Measurements from ENCODE around the gene TFF2.

Gene TFF2

GRCh38 chr21:42301371-42302075, 49.3 kb downstream of the TFF2 start:
- H3K27ac ChIP-seq (ENCODE audit: low read depth, low read length, poor library complexity, severe bottlenecking): no peak overlapping the region
- H3F3A ChIP-seq (ENCODE audit: insufficient read depth, low read length): no peaks in the 10 kb centered on the region
- H3K36me3 ChIP-seq (ENCODE audit: insufficient read depth, low read length): no peaks in the 10 kb centered on the region
- no peak overlapping the region for H3K4me3 ChIP-seq (ENCODE audit: low read depth, low read length, poor library complexity, severe bottlenecking)
- H3K27me3 ChIP-seq (ENCODE audit: insufficient read depth, low read length): peaks cover 7% of the 10 kb centered on the region; the same call in 1 of the 2 replicates
- no peak overlapping the region for H3K4me2 ChIP-seq (ENCODE audit: low read length)
- H3K79me2 ChIP-seq (ENCODE audit: insufficient read depth, low read length): no peaks in the 10 kb centered on the region
- H4K20me1 ChIP-seq (ENCODE audit: insufficient read depth, low read length): no peaks in the 10 kb centered on the region
- H2AFZ ChIP-seq (ENCODE audit: low read length): no peak overlapping the region
- H3K9me2 ChIP-seq (ENCODE audit: low read depth, low read length): no peaks in the 10 kb centered on the region
- H3K9ac ChIP-seq (ENCODE audit: low read length): no peak overlapping the region
- H3K9me3 ChIP-seq (ENCODE audit: low read length): no peaks in the 10 kb centered on the region
- no peak for TF ChIP-seq EZH2 (IDR thresholded peaks at IDR 0.05; ENCODE audit: borderline replicate concordance, low read length)
- TF ChIP-seq, protein P1, sequence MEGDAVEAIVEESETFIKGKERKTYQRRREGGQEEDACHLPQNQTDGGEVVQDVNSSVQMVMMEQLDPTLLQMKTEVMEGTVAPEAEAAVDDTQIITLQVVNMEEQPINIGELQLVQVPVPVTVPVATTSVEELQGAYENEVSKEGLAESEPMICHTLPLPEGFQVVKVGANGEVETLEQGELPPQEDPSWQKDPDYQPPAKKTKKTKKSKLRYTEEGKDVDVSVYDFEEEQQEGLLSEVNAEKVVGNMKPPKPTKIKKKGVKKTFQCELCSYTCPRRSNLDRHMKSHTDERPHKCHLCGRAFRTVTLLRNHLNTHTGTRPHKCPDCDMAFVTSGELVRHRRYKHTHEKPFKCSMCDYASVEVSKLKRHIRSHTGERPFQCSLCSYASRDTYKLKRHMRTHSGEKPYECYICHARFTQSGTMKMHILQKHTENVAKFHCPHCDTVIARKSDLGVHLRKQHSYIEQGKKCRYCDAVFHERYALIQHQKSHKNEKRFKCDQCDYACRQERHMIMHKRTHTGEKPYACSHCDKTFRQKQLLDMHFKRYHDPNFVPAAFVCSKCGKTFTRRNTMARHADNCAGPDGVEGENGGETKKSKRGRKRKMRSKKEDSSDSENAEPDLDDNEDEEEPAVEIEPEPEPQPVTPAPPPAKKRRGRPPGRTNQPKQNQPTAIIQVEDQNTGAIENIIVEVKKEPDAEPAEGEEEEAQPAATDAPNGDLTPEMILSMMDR (IDR thresholded peaks at IDR 0.05; ENCODE audit: low read length): no peak
- no peaks in the 10 kb centered on the region for H3K4me1 ChIP-seq (ENCODE audit: insufficient read depth, low read length, severe bottlenecking)

- H3K9me2 ChIP-seq (ENCODE audit: low read depth, low read length): no peaks in the 10 kb centered on the region
- H3K36me3 ChIP-seq (ENCODE audit: insufficient read depth, low read length): no peaks in the 10 kb centered on the region
- H2AFZ ChIP-seq (ENCODE audit: low read length): no peak overlapping the region
- no peak overlapping the region for H3K4me2 ChIP-seq (ENCODE audit: low read length)
- H3K9me3 ChIP-seq (ENCODE audit: low read length): no peaks in the 10 kb centered on the region
- H3K4me1 ChIP-seq (ENCODE audit: insufficient read depth, low read length, severe bottlenecking): no peaks in the 10 kb centered on the region
- H3K79me2 ChIP-seq (ENCODE audit: insufficient read depth, low read length): no peaks in the 10 kb centered on the region
- H4K20me1 ChIP-seq (ENCODE audit: insufficient read depth, low read length): no peaks in the 10 kb centered on the region
- H3K27me3 ChIP-seq (ENCODE audit: insufficient read depth, low read length): peaks cover 7% of the 10 kb centered on the region; the same call in 1 of the 2 replicates
- no peak overlapping the region for H3K4me3 ChIP-seq (ENCODE audit: low read depth, low read length, poor library complexity, severe bottlenecking)
- TF ChIP-seq, protein P1 (IDR thresholded peaks at IDR 0.05; ENCODE audit: low read length): no peak
- no peak for TF ChIP-seq EZH2 (IDR thresholded peaks at IDR 0.05; ENCODE audit: borderline replicate concordance, low read length)
- H3K9ac ChIP-seq (ENCODE audit: low read length): no peak overlapping the region
- no peaks in the 10 kb centered on the region for H3F3A ChIP-seq (ENCODE audit: insufficient read depth, low read length)
- H3K27ac ChIP-seq (ENCODE audit: low read depth, low read length, poor library complexity, severe bottlenecking): no peak overlapping the region
These were observed 49.8 kb downstream of the TFF2 start for GRCh38 chr21:42300956-42301355.

GRCh38 chr21:42300045-42300583, 50.7 kb downstream of the TFF2 start:
- H3K27ac ChIP-seq (ENCODE audit: low read depth, low read length, poor library complexity, severe bottlenecking): no peak overlapping the region
- H3K9me2 ChIP-seq (ENCODE audit: low read depth, low read length): no peaks in the 10 kb centered on the region
- H4K20me1 ChIP-seq (ENCODE audit: insufficient read depth, low read length): no peaks in the 10 kb centered on the region
- H3K4me1 ChIP-seq (ENCODE audit: insufficient read depth, low read length, severe bottlenecking): no peaks in the 10 kb centered on the region
- H3K79me2 ChIP-seq (ENCODE audit: insufficient read depth, low read length): no peaks in the 10 kb centered on the region
- TF ChIP-seq EZH2 (IDR thresholded peaks at IDR 0.05; ENCODE audit: borderline replicate concordance, low read length): no peak
- TF ChIP-seq, protein P1 (IDR thresholded peaks at IDR 0.05; ENCODE audit: low read length): no peak
- no peak overlapping the region for H3K9ac ChIP-seq (ENCODE audit: low read length)
- H2AFZ ChIP-seq (ENCODE audit: low read length): no peak overlapping the region
- H3K4me3 ChIP-seq (ENCODE audit: low read depth, low read length, poor library complexity, severe bottlenecking): no peak overlapping the region
- H3F3A ChIP-seq (ENCODE audit: insufficient read depth, low read length): no peaks in the 10 kb centered on the region
- no peak overlapping the region for H3K4me2 ChIP-seq (ENCODE audit: low read length)
- H3K36me3 ChIP-seq (ENCODE audit: insufficient read depth, low read length): no peaks in the 10 kb centered on the region
- no peaks in the 10 kb centered on the region for H3K9me3 ChIP-seq (ENCODE audit: low read length)
- peaks cover 10% of the 10 kb centered on the region; the same call in 1 of the 2 replicates for H3K27me3 ChIP-seq (ENCODE audit: insufficient read depth, low read length)

All from OCI-LY1 (cell line).